Keratinocyte (primary cell): ENCODE data around the gene RCSD1. TPM values are rescaled to one million over a fixed set of nuclear protein-coding genes. Genes with fewer than 3 reads are reported as not detected.

Source experiments
- DNase-seq: peaks from one replicate; pipeline ENCODE4 v3.0.0-alpha.2; 2011; ENCODE audit warnings: low read depth, missing footprints, low spot score
- FAIRE-seq: peaks from 2 replicates; lab custom pipeline; 2011; peaks lifted over from hg19 to GRCh38; lab: Jason Lieb, UNC
- H2AFZ ChIP-seq: 2 replicates; pipeline ENCODE4 v1.6.0; 2012; ENCODE audit warnings: low read length, control low read depth, inconsistent platforms; ENCODE audit not compliant: control insufficient read depth
- H3K27ac ChIP-seq: 2 replicates; pipeline ENCODE4 v1.5.1; 2011; ENCODE audit warnings: low read length; ENCODE audit not compliant: control insufficient read depth, insufficient read depth
- H3K27me3 ChIP-seq: 3 replicates; pipeline ENCODE4 v1.6.0; 2011; ENCODE audit warnings: low read length; ENCODE audit not compliant: control insufficient read depth, insufficient read depth; ENCODE audit errors: extremely low read depth
- H3K36me3 ChIP-seq, 2 experiments: 2 replicates in 1 of 2; 3 replicates in 1 of 2; pipeline ENCODE4 v1.5.1; 2011; ENCODE audit warnings: low read length in 2 of 2, mild to moderate bottlenecking in 1 of 2; ENCODE audit not compliant: control insufficient read depth in 2 of 2, insufficient read depth in 2 of 2; ENCODE audit errors: extremely low read depth in 1 of 2
- H3K4me1 ChIP-seq: 3 replicates; pipeline ENCODE4 v1.5.1; 2011; ENCODE audit warnings: low read length; ENCODE audit not compliant: control insufficient read depth, insufficient read depth; ENCODE audit errors: extremely low read depth
- H3K4me2 ChIP-seq: 3 replicates; pipeline ENCODE4 v1.6.0; 2011; ENCODE audit warnings: low read depth, low read length; ENCODE audit not compliant: control insufficient read depth, insufficient read depth; ENCODE audit errors: extremely low read depth
- H3K4me3 ChIP-seq, 3 experiments: fragments of 200-600 bp in 1 of 3; sonication (generic) in 1 of 3; 2 replicates in 2 of 3; 3 replicates in 1 of 3; pipeline ENCODE4 v1.5.1; 2011 to 2016; ENCODE audit warnings: low read length in 3 of 3, mild to moderate bottlenecking in 3 of 3, control low read depth in 2 of 3, inconsistent platforms in 1 of 3, low read depth in 1 of 3, mixed read lengths in 1 of 3, mixed run types in 1 of 3, moderate library complexity in 1 of 3; ENCODE audit not compliant: control insufficient read depth in 2 of 3, insufficient read depth in 2 of 3; ENCODE audit errors: extremely low read depth in 1 of 3
- H3K79me2 ChIP-seq: 2 replicates; pipeline ENCODE4 v1.6.0; 2012; ENCODE audit warnings: low read length; ENCODE audit not compliant: control insufficient read depth, insufficient read depth
- H3K9ac ChIP-seq: 3 replicates; pipeline ENCODE4 v1.6.0; 2011; ENCODE audit warnings: low read length; ENCODE audit not compliant: control insufficient read depth, insufficient read depth; ENCODE audit errors: extremely low read depth
- H3K9me1 ChIP-seq: 3 replicates; pipeline ENCODE4 v1.6.0; 2011; ENCODE audit warnings: low read length; ENCODE audit not compliant: control insufficient read depth, insufficient read depth; ENCODE audit errors: extremely low read depth
- H3K9me3 ChIP-seq: 2 replicates; pipeline ENCODE4 v1.5.1; 2012; ENCODE audit warnings: low read depth, low read length; ENCODE audit not compliant: control insufficient read depth
- H4K20me1 ChIP-seq: 3 replicates; pipeline ENCODE4 v1.6.0; 2011; ENCODE audit warnings: low read length; ENCODE audit not compliant: control insufficient read depth, insufficient read depth; ENCODE audit errors: extremely low read depth
- EZH2 ChIP-seq: IDR thresholded peaks from one replicate; pipeline ENCODE4 v1.6.1; 2012; ENCODE audit warnings: inconsistent platforms, mild to moderate bottlenecking, low read length, moderate library complexity
- dilution Hi-C: fragments of 300-500 bp; cut with MboI; formaldehyde crosslinking; loops from one replicate; pipeline ENCODE4 v1.7.0; 2020; ENCODE audit warnings: low sequenced_read_pairs; ENCODE audit not compliant: extremely low pct_ligation_motif_present
- polyA plus RNA-seq, 5 experiments: library from polyadenylated mRNA; depleted of rRNA in 3 of 5; stranded (reverse) in 3 of 5; stranded (forward) in 1 of 5; unstranded in 1 of 5; fragments of >200 nt; gene quantifications; 1 replicate in 1 of 5; 2 replicates in 3 of 5; 3 replicates in 1 of 5; pipeline versions ENCODE4 v1.2.1 to v1.2.3, GENCODE V29; 2011 to 2012; ENCODE audit warnings: missing spikeins in 2 of 5, low read depth in 1 of 5, low replicate concordance in 1 of 5
- TF ChIP-seq, protein P1 (sequence below), 3 experiments: IDR thresholded peaks in 1 of 3; conservative IDR thresholded peaks in 1 of 3; optimal IDR thresholded peaks in 1 of 3; 2 replicates in 2 of 3; 3 replicates in 1 of 3; pipeline versions ENCODE3 to v1.5.1; 2011; ENCODE audit warnings: low read length in 3 of 3, mild to moderate bottlenecking in 3 of 3, moderate library complexity in 2 of 3, control low read depth in 1 of 3, inconsistent platforms in 1 of 3; ENCODE audit not compliant: insufficient read depth in 2 of 3; ENCODE audit errors: extremely low read depth in 1 of 3

Gene RCSD1
- polyA plus RNA-seq, 1 donor (not counting 4 experiments of a cell fraction or from before 2014, with no cell fraction given) = 0.03 TPM

DNA sequence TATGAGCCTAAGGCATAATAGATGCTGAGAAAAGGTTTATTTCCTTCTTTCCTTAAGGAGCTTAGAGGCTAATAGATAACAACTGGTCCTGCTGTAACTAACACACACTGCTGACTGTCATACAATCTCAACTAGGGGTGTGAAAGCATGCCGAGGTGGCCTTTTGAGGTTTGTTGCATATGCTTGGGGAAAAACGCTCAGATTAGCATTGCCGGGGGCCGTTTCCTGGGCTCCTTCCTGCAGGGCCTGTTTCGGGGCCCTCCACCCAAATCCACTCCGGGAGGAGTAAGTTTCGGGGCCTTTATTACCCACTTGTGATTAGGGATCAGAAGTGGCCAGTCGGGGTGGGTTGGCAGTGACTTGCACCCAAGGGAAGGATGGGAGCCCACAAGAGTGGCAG lies 27.2 kb upstream of the RCSD1 start:
- dilution Hi-C loops = no loop called here
- Histone ChIP-seq H3K4me2 (no peak overlapping the region), H3K27ac (no peak overlapping the region), H3K9me3 (no peaks in the 10 kb centered on the region), H3K79me2 (no peaks in the 10 kb centered on the region), H3K36me3 (no peaks in the 10 kb centered on the region), H3K4me3 (no peak overlapping the region), H3K9ac (no peak overlapping the region), H4K20me1 (no peaks in the 10 kb centered on the region), H2AFZ (no peak overlapping the region), H3K4me1 (no peaks in the 10 kb centered on the region), H3K9me1 (no peaks in the 10 kb centered on the region), H3K27me3 (no peaks in the 10 kb centered on the region)
- FAIRE-seq = no peak
- no peak for DNase-seq
- no peak for TF ChIP-seq EZH2
- TF ChIP-seq, protein P1, sequence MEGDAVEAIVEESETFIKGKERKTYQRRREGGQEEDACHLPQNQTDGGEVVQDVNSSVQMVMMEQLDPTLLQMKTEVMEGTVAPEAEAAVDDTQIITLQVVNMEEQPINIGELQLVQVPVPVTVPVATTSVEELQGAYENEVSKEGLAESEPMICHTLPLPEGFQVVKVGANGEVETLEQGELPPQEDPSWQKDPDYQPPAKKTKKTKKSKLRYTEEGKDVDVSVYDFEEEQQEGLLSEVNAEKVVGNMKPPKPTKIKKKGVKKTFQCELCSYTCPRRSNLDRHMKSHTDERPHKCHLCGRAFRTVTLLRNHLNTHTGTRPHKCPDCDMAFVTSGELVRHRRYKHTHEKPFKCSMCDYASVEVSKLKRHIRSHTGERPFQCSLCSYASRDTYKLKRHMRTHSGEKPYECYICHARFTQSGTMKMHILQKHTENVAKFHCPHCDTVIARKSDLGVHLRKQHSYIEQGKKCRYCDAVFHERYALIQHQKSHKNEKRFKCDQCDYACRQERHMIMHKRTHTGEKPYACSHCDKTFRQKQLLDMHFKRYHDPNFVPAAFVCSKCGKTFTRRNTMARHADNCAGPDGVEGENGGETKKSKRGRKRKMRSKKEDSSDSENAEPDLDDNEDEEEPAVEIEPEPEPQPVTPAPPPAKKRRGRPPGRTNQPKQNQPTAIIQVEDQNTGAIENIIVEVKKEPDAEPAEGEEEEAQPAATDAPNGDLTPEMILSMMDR (optimal IDR thresholded peaks at IDR 0.05 in 1 of 3, IDR thresholded peaks at IDR 0.05 in 1 of 3, conservative IDR thresholded peaks at IDR 0.05 in 1 of 3; ENCODE audit: extremely low read depth in 1 of 3, insufficient read depth in 2 of 3, low read length in 3 of 3) = no peak

DNA sequence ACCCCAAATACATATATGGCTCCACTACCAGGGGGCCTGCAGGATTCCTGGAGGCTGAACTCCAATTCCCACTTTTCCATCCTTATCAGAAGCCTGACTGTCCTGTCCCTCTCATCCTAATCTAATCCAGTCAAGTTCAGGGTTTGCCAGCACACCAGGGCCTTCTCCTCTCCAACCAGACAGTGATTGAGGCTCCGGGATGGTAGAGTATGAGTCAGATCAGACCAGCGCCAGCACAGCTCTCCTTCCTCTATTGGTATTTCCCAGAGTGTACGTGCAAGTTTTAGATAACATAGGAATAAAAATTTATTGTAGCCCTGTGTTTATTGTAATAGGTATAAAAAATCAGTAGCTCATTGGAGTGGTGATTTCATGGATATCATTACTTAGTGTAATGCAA lies 24.5 kb upstream of the RCSD1 start:
- no peak overlapping the region for H3K4me3 ChIP-seq
- peak; percentile 20 for FAIRE-seq
- H3K27ac ChIP-seq = no peak overlapping the region
- no peaks in the 10 kb centered on the region for H3K27me3 ChIP-seq
- dilution Hi-C loops = no loop called here
- H3K4me1 ChIP-seq = no peaks in the 10 kb centered on the region
- H3K9ac ChIP-seq = no peak overlapping the region
- TF ChIP-seq, protein P1 (optimal IDR thresholded peaks at IDR 0.05 in 1 of 3, IDR thresholded peaks at IDR 0.05 in 1 of 3, conservative IDR thresholded peaks at IDR 0.05 in 1 of 3; ENCODE audit: extremely low read depth in 1 of 3, insufficient read depth in 2 of 3, low read length in 3 of 3) = no peak
- DNase-seq = no peak
- no peaks in the 10 kb centered on the region for H3K9me1 ChIP-seq
- no peaks in the 10 kb centered on the region for H3K9me3 ChIP-seq
- H4K20me1 ChIP-seq = no peaks in the 10 kb centered on the region
- no peak overlapping the region for H2AFZ ChIP-seq
- no peak overlapping the region for H3K4me2 ChIP-seq
- no peaks in the 10 kb centered on the region for H3K79me2 ChIP-seq
- no peaks in the 10 kb centered on the region for H3K36me3 ChIP-seq
